ACHN (cell line): ENCODE measurements around the gene BCAS3.

Experiments
- DNase-seq: peaks from one replicate; pipeline ENCODE4 v3.0.0-alpha.2; 2015
- in situ Hi-C: cut with HindIII; loops from 2 replicates; pipeline ENCODE4 v1.10.0; 2017; ENCODE audit warnings: low sequenced_read_pairs, low pct_ligation_motif_present, low pct_unique_long_range_greater_than_20kb

The BCAS3 gene

GRCh38 chr17:61313461-61314326 lies 636.0 kb downstream of the BCAS3 start:
- no peak for DNase-seq
- in situ Hi-C loops: no loop called here

- DNase-seq: no peak
- in situ Hi-C loops: no loop called here
These were observed 636.9 kb downstream of the BCAS3 start for GRCh38 chr17:61314368-61315078.

- in situ Hi-C loops: no loop called here
- no peak for DNase-seq
These were observed 639.0 kb downstream of the BCAS3 start for GRCh38 chr17:61316633-61317032.

GRCh38 chr17:61317779-61318178 lies 640.1 kb downstream of the BCAS3 start:
- in situ Hi-C loops: no loop called here
- DNase-seq: no peak

- in situ Hi-C loops: no loop called here
These were observed 641.0 kb downstream of the BCAS3 start for GRCh38 chr17:61318684-61319098.

GRCh38 chr17:61321344-61321743 lies 643.7 kb downstream of the BCAS3 start:
- no peak for DNase-seq

More at GRCh38 chr17:61318684-61319098, 641.0 kb downstream of the BCAS3 start:
- DNase-seq: no peak

GRCh38 chr17:61322325-61323002 lies 644.8 kb downstream of the BCAS3 start:
- DNase-seq: no peak
- in situ Hi-C loops: no loop called here

More at GRCh38 chr17:61321344-61321743, 643.7 kb downstream of the BCAS3 start:
- in situ Hi-C loops: no loop called here

GRCh38 chr17:61323003-61323908 lies 645.6 kb downstream of the BCAS3 start:
- DNase-seq: no peak
- in situ Hi-C loops: no loop called here

GRCh38 chr17:61323909-61324868 lies 646.5 kb downstream of the BCAS3 start:
- DNase-seq: no peak
- in situ Hi-C loops: no loop called here

GRCh38 chr17:61324950-61325349 lies 647.3 kb downstream of the BCAS3 start:
- in situ Hi-C loops: no loop called here
- DNase-seq: no peak

- in situ Hi-C loops: no loop called here
- no peak for DNase-seq
These were observed 647.9 kb downstream of the BCAS3 start for GRCh38 chr17:61325382-61326073.

GRCh38 chr17:61326330-61326729 lies 648.7 kb downstream of the BCAS3 start:
- in situ Hi-C loops: no loop called here

GRCh38 chr17:61328351-61328750 lies 650.7 kb downstream of the BCAS3 start:
- in situ Hi-C loops: no loop called here

More at GRCh38 chr17:61326330-61326729, 648.7 kb downstream of the BCAS3 start:
- DNase-seq: no peak

GRCh38 chr17:61330174-61331150 lies 652.8 kb downstream of the BCAS3 start:
- in situ Hi-C loops: no loop called here
- no peak for DNase-seq

More at GRCh38 chr17:61328351-61328750, 650.7 kb downstream of the BCAS3 start:
- DNase-seq: no peak

GRCh38 chr17:61331178-61331577 lies 653.5 kb downstream of the BCAS3 start:
- DNase-seq: no peak
- in situ Hi-C loops: no loop called here
